NCI-H2081 (cell line): ENCODE results near the gene PTPRD.
"Not testable (repeated sequence)": the region's sequence is repeated elsewhere in the genome, so short reads cannot be mapped to it uniquely, and the experiment has no call there.

Experiments
- DNase-seq, 2 experiments: peaks; one replicate each; lab custom pipeline; 2025; lab: John Stamatoyannopoulos, UW

The PTPRD gene

DNA sequence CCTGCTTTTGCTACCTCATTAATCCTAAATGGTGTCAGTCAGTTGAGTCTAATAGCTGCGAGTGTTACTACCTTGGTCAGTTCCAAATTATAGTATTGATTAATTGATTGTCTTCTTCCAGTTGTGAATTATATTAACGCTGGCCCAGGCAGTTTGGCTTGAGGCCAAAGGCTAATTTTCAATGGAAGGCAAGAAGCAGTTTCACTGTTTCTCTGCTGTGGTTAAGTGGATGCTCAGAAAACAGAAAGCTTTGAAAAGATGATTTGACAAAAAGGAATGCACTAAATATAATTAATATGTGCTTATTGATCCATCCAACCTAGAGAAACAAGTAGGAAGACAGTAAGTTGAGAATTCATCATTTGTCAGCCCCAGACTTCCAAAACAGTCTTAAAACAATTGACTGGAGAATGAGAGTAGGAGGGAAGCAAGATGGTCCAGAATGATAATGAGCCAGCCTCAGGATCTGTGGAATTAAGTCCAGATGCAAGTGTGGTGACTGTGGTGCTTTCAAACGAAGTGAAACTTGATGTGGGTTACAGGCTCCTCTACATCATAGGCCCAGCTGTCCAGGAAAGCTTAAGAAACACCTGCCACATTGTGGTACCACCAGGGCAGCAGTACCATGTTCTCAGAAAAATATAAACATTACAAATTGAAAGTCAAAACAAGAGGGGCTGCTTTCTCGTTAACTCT is 1442.2 kb downstream of the PTPRD start:
- DNase-seq: peak in 1 of 2 experiments; percentile 11

DNA sequence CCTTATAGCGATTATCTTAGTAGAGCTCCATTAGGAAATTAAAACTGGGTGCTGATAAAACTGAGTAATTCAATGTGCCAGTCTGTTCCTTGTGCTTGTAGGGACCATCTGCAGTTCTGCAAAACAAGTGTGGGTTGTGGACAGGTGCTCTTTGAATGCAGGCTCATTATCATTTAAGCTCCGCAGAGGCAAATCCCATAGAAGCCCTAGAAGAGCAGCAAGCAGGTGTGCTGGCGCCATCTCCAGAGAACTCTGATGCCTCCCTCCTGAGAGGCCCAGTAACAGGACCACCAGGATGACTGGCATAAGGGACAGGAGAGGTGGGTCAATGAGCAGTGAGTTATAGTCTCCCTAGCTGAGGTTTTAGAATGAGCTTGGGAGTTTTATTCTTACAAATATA is 1470.8 kb downstream of the PTPRD start:
- DNase-seq: peak; percentile 66 to 94

DNA sequence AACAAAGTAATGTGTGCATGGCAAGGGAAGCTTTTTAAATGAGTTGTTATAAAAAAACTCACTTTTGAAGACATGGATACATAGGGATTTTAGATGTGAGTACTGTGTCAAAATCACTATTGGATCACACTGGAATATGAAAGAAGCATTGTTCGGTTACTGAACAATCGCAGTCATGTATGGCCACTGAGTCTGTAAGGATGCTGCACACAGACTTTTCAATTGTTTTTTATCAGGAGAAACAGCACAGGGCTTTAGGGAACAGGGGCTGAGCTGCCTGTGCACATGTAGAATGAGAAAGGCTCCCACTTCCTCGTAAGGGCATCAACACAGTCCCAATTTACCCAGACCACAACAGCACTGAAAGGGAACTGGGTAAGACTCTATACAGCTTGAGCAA is 1479.3 kb downstream of the PTPRD start:
- DNase-seq: no peak

DNA sequence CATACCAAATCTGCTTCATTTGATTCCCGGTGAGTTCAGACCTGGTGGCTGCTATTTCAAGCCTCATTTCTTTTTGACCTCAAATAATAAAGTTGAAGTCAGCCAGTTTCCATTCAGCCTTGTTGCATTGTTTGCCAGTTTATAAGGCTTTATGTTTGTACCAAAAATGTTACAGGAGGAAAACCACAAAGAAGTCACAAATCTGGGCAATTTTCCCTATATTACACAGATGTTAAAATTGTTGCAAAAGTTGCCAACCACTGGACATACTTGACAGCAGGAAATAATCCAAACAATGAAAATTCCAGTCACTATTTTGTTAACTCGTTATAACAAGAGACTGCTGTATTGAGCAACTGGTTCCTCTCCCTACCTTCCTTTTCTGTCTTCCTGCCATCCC is 1488.2 kb downstream of the PTPRD start:
- DNase-seq: no peak

DNA sequence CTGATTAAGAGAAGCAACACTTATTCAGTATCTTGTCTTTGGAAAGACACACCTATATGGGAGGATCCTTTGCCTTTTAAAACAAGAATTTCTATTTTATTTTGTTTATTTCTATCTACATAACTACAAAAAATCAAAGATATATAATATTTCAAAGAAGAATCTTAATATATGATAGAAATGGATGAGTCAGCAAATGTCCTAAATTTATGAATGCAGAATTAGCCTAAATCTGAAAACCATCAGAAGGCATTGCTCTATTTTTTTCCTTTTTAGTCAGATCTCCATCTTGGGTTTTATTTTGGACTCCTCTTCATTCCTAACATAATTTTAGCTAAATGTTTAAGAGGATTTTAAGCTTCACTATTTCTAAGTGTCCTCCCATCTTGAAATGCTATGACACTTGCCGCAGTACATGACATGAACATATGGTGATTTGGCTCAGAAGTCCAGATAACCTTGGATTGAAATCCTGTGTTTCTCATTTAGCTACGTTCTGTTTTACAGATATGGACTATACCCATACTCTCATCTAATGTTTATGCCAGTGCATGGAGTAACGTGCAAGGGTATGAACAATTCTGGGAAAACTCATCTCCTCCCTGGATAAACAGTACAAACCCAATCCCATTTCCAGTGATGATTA is 1490.4 kb downstream of the PTPRD start:
- no peak for DNase-seq

DNA sequence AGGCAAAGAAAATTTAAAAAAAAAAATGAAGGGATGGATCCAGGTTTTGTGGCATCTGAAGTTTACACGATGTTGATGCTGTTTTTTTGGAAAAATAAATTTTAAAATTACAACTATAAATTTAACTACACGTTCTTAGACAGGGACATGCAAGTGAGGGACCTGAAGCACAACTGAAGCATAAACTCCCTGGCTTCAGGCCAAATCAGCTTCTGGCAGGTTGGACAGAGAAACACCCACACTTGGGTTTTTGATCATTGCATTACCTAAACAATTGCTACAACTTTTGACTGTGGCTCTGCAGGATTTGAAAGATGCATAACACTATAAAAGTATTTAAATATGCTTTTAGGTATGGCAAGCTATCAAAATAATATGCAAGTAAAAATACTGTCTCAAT is 1494.9 kb downstream of the PTPRD start:
- DNase-seq: peak in 1 of 2 experiments; percentile 14

DNA sequence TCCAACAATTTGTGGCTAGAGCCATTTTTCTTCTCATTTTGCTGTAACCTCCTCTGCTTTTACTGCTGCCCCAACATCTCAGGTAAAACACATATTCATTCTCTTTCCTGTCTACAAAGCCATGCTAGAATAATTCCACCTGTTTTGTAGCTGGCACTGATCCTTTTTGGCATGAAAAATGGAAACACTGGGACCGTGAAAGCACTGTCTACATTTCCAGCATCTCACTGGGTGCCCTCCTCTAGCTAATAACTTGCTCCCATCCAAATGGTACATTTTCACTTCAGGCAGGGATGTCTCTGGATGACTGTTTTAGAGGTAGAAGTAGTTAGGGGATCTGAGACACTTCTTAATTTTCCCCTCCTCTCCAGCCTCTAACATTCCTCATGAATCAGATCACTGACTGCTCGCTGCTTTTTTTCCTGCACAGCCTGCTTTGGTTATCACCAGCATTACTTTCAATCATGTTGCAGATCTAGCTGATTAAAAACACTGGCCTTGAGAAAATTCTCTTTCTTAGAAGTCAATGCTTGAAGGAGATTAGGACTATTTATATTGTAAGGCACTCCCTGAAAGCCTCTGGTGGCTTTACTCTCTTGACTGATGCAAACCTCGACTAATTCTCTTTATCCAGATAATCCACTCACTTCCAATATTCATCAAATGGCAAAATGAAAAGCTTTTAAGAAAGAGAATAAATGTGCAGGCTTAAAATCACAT is 1500.6 kb downstream of the PTPRD start:
- DNase-seq: peak in 1 of 2 experiments; percentile 65

DNA sequence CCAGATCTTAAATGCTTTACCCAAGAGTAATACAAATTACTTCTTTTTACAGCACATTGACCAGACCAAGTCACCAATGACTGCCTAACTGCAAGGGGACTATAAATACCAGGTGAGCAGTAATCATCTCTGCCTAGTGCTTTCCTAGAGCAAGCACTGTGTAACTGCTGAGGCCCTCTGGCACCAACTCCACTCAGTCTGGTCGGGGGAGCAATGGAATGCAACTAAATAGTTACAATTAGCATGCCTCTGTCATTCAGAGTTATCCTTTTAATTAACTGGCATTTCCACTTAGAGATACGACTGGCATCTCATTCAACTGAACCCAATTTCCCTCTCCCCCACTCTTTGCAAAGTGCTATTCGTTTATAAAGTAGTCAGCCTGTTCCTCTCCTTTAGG is 1504.2 kb downstream of the PTPRD start:
- DNase-seq: no peak

DNA sequence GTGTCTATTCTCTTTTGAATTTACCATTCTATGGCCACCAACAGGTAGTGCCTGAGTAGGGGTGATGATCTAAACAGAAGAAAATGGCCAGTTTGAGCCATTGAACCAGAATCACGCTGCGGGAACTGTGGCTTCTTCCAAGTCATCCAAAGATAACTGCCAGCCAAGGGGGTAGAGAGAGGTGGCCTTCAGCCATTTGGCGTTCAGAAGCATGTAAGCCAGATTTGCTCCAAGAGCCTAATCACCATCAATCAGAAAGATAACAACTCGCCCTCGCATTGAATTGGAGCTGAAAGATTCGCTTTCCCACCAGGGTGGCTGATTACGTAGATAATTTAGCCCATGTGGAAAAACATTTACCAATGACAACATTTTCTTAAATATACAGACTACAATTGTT is 1510.5 kb downstream of the PTPRD start:
- peak; percentile 34 to 66 for DNase-seq

DNA sequence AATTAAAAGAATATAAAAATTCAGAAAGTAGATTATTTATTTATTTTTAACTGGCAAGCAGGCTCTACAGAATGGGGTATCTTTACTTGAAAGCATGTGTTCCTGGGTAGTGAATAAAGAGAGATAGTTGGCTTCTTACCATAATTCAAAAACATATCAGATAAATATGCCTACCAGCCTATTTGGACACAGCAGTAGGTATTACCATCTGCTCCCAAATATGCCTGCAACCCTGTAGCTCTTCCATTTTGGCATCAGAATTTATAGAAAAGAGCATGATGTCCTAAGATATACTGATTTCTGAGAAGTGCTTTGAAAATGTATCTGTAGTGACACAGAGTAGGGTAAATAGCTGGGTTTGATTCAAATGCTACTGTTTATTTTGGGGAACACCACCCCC is 1512.7 kb downstream of the PTPRD start:
- DNase-seq: peak in 1 of 2 experiments; percentile 19

DNA sequence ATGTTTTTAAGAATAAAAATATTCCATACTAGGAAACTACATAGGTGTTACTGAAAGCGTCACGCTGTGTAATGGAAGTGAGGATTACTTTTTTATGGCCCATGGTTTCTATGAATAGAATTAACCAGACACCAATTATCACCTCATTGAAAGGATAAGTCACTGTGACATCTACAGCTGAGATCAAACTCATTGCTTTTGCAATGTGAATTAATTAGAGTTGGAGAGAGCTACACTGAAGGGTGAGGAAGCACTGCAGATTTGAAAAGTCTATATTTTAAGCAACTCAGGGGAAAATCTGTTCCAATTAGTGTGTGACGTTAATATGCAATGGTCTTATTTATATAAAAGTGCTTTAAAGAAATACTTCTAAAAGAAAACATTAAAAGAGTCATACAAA is 1513.2 kb downstream of the PTPRD start:
- peak; percentile 43 to 88 for DNase-seq

DNA sequence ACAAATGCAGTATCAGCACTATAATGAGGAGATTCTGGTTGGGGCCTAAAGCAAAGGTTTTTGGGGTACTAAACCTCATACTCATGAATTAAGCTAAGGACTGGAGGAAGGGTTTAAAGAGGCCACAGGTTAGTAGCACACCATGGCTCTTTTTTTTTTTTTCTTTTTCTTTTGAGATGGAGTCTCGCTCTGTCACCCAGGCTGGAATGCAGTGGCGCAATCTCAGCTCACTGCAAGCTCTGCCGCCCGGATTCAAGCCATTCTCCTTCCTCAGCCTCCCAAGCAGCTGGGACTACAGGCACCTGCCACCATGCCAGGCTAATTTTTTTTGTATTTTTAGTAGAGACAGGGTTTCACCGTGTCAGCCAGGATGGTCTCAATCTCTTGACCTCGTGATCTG is 1515.5 kb downstream of the PTPRD start:
- DNase-seq: not testable (repeated sequence)

DNA sequence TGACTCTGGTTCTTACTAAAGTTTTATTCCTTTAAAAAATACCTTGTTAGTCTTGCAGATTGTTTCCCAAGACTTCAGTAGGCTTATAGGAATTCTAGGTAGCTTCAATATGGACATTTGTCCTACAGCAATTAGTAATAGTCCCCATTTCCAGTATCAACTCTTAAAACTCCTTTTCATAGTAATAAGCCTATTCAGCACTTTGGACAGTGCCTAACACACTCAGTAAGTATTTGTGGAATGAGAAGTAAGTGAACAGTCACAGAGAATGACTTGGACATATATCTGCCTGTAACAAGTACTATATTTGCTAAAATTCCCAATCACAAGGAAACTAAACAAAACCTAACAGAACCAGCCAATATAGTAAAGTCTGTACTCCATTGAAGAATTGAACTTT is 1521.4 kb downstream of the PTPRD start:
- no peak for DNase-seq

DNA sequence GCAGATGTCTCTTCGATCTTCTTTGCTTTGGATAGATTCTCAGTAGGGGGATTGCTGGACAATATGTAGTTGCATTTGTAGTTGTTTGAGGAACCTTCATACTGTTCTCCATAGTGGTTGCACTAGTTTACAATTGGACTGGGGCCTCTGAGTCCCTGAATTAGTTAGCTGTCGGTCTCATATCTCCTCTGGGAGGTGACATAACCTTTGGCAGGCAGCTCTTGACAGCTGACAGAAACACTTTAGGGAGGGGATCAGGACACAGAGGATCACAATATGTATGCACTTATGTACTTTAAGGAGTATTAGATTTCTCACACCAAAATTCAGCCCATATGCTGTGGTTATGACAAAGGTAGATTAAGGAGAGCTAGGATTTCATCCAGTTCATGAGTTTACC is 1533.3 kb downstream of the PTPRD start:
- no peak for DNase-seq

DNA sequence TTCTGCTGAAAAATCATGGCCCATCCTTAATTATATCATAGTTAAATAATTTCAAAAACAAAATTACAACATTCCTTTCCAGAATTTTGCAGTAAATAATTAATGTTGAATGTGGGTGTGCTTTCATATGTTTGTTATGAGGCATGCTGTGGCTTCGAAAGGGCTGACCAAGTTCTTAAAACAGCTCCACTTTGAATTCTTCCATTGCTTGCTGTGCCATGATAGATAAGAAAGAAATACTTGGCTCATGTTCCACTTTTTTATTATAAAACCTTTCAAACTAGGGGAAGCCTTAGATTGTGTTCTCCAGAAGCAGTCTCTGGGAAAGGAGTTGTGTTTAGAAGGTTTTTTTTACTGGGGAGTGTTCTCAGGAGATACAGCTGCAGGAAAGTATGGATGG is 1534.5 kb downstream of the PTPRD start:
- DNase-seq: no peak

DNA sequence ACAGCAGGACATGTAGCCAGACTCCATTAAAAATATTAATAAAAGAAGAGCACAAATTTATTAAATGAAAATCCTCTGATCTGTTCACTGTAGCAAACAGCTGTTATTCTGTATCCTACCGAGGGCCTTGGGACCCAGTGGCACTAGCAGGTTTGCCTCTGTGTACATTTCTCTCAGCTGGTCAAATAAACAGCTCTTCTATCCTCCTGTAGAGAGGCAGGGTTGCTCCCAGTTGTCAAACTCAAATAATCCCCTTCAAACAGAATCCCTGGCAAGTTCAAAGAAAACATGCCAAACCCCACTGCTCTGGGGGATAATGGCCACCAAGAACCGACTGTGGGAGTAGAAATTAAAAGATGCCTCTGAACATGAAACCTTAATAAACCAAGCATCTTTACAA is 1551.2 kb downstream of the PTPRD start:
- peak; percentile 59 to 82 for DNase-seq

DNA sequence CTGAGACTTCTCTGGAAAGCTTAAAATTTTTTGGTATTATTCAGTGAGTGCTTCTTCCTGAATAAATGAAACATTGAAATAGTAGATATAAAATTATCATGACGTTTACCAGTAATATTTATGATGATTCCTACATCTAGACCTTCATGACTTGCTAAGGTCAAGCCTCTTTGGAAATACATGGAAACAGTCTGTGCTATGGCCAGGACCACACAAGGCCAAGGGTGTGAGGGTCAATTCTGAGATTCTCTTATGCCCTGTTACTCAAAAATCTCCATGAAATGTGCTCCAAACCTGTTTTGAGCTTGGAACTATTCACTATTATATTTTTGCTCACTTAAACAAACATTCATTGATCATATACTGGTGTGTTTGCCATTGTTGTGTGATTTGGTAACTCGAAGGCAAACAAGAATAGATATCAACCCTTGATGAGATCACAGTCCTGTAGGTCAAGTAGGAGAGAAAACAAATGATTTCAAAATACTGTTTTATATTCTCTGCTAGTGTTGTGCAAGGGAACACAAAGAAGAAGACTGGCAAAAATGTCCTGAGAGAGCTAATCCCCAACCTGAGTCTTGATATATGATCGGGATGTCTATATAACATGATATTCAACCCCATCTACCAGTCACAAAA is 1558.3 kb downstream of the PTPRD start:
- DNase-seq: no peak

DNA sequence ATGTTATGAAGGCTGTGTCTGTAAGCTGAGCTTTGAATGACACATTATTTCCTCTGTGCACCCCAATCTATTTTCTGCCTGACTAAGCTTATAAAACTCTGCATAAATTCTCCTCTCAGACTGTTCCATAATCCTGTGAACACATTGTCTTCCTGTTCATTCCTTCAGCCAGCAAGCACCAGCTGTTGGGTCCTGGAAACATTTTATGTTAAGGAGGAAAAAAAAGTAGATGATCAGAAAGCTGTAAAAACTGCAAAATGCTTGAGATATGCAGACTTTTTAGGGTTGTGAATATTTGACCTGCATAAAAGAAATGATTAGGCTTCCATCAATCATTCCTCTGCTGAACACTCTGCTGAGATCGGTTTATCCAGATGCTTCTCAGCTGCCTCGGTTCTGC is 1567.2 kb downstream of the PTPRD start:
- DNase-seq: no peak

DNA sequence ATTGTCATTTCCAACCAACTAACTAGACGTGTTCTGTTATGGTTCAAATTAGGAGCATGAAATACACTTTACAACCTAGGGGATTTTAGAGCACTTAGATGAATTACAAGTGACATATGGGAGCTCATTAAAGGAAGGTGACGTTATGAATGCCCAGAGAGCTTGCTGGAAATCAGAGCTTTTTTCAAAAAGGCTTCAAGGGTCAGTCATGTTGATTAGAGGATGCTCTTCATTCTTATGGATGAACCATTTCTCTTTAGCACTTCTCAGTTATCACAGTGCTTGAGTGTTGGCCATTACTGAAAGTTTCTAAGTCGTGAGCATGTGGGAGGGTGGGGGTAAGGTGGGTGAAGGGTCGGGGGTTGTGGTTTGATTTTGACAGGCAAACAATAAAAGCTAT is 1567.7 kb downstream of the PTPRD start:
- DNase-seq: no peak

DNA sequence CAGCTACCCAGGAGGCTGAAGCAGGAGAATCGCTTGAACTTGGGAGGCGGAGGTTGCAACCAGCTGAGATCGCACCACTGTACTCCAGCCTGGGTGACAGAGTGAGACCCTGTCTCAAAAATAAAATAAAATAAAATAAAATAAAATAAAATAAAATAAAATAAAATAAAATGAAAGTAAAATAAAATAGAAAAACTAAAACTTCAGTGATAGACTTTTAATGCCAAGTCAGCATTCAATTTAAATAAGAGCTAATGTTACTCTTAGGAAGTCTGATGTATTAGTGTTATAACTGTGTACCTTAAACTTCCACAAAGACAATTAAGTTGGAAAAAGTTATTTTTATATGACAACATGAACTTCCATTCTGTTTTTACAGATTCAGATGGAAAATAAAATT is 1569.0 kb downstream of the PTPRD start:
- DNase-seq: not testable (repeated sequence)

DNA sequence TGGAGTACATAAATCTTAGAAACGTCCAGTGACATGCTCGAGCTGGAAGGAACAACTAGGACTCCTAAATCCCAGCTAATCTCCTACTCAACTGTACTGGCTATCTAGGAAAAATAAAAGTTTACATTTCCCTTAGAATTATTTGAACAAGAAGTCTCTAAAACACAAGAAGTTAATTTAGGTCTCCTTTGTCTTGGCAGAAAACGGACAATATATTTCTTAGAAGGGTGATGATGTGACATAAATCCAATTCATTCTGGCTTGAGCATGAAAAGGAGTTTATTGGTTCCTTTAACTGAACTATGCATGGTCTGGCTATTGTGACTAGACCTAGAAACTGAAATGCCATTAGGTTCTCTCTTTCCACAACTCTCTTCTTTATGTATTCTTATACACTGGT is 1571.0 kb downstream of the PTPRD start:
- DNase-seq: no peak

DNA sequence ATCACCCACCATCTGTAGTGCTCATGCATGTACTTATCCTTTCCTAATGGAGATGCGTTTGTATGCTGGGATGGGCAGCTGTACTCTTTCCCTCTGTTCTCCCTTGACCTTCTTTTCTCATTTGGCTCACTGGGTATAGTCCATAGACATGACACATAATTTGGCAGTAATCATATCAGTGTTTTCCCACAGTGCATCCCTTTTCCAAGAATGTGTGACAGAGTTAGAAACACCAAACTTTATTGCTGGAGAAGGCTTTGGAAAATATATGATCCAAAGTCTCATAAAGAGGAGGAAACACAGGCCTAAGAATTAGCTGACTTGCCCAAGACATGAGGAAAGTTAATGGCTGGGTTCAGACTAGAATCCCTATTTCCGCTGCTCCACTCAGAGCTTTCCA is 1579.8 kb downstream of the PTPRD start:
- no peak for DNase-seq

DNA sequence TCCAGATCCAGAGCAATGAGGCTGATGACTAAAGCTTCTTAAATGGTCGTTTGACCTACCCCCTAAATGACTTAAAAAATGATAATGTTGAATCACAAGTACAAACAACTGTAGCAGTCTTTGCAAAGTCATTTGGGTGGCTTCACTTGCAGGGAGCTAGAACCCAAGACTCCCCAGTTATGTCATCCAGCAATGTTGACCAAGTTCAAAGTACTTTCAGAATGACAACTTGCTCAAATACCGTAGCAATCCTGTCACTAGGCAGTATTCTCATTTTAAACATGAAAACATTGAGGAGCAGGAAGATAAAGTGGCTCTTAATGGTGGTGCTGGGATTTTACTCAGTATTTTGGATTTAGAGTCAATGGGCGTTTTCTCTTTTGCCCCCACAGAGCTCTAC is 1596.2 kb downstream of the PTPRD start:
- DNase-seq: no peak
